Sigmoid colon (tissue), 7 donors: ENCODE measurements around the gene PIP5K1C. TPM values are rescaled to one million over a fixed set of nuclear protein-coding genes. Genes with fewer than 3 reads are reported as not detected.
A peak's percentile ranks its signal among the peaks of the same experiment; 100 is the strongest.

Experiments
- DNase-seq: peaks from one replicate; pipeline ENCODE4 v3.0.0-alpha.2; 2019
- H3K27ac ChIP-seq, 4 donors: fragments of 200-600 bp; sonication (generic); one replicate each; pipeline ENCODE4 v1.5.1; 2016 to 2019; ENCODE audit warnings: mild to moderate bottlenecking in 1 of 4
- H3K27me3 ChIP-seq, 3 donors: fragments of 200-600 bp; sonication (generic); one replicate each; pipeline ENCODE4 v1.5.1; 2019; ENCODE audit warnings: mild to moderate bottlenecking in 1 of 3
- H3K36me3 ChIP-seq, 4 donors: fragments of 200-600 bp; sonication (generic); one replicate each; pipeline ENCODE4 v1.5.1; 2016 to 2019
- H3K4me1 ChIP-seq, 4 donors: fragments of 200-600 bp; sonication (generic); one replicate each; pipeline ENCODE4 v1.5.1; 2017 to 2019
- H3K4me3 ChIP-seq, 4 donors: fragments of 200-600 bp; sonication (generic); one replicate each; pipeline ENCODE4 v1.5.1; 2017 to 2019; ENCODE audit warnings: mild to moderate bottlenecking in 2 of 4, moderate library complexity in 1 of 4
- H3K9me3 ChIP-seq, 4 donors: fragments of 200-600 bp in 3 of 4; sonication (generic) in 3 of 4; one replicate each; pipeline versions ENCODE4 v1.5.1 to v1.6.1; 2013 to 2019
- EP300 ChIP-seq, 4 donors: sonication (generic); formaldehyde crosslinking; IDR thresholded peaks; one replicate each; pipeline ENCODE4 v1.6.1; 2017; ENCODE audit warnings: antibody characterized with exemption in 4 of 4
- POLR2A ChIP-seq, 2 donors: fragments of 450-650 bp; IDR thresholded peaks; one replicate each; pipeline ENCODE4 v1.6.1; 2016; ENCODE audit warnings: antibody characterized with exemption in 2 of 2, mild to moderate bottlenecking in 2 of 2, moderate library complexity in 2 of 2
- POLR2AphosphoS5 ChIP-seq, 4 donors: sonication (generic); formaldehyde crosslinking; IDR thresholded peaks; one replicate each; pipeline ENCODE4 v1.6.1; 2017; ENCODE audit warnings: antibody characterized with exemption in 4 of 4
- WGBS, 2 donors: extraction: QIAGEN DNeasy Blood & Tissue Kit; methylation state at CpG; one replicate each; pipeline ENCODE4 v1.1.7; 2013; 5-methylcytosine and 5-hydroxymethylcytosine counted together
- intact Hi-C: fragments of 100-400 bp; cut with DNase I; formaldehyde crosslinking; loops from one replicate; pipeline ENCODE4 v1.15.1; 2023
- polyA plus RNA-seq, 3 donors: library from polyadenylated mRNA; stranded (reverse); fragments of 200-250 nt; gene quantifications; one replicate each; pipeline ENCODE4 v1.2.3, GENCODE V29; 2013
- total RNA-seq, 4 donors: library from RNA; depleted of rRNA; stranded (reverse); fragments of >200 nt; gene quantifications; one replicate each; pipeline ENCODE4 v1.1.0, GENCODE V29; 2016
- TF ChIP-seq, protein P1 (sequence below), 4 experiments: fragments of 450-650 bp in 3 of 4; fragments of 200-600 bp in 1 of 4; IDR thresholded peaks; one replicate each; pipeline ENCODE4 v1.5.1; 2016 to 2019; ENCODE audit warnings: antibody characterized with exemption in 4 of 4, mild to moderate bottlenecking in 3 of 4, moderate library complexity in 2 of 4
- donor health status: healthy with polysubstance abuse.
- donor health status: Bipolar disorder and iron deficiency.
- donor health status: healthy.

The PIP5K1C gene
- total and polyA plus RNA-seq, 7 donors = 7.8 to 68.7 (median 27.8) TPM

DNA sequence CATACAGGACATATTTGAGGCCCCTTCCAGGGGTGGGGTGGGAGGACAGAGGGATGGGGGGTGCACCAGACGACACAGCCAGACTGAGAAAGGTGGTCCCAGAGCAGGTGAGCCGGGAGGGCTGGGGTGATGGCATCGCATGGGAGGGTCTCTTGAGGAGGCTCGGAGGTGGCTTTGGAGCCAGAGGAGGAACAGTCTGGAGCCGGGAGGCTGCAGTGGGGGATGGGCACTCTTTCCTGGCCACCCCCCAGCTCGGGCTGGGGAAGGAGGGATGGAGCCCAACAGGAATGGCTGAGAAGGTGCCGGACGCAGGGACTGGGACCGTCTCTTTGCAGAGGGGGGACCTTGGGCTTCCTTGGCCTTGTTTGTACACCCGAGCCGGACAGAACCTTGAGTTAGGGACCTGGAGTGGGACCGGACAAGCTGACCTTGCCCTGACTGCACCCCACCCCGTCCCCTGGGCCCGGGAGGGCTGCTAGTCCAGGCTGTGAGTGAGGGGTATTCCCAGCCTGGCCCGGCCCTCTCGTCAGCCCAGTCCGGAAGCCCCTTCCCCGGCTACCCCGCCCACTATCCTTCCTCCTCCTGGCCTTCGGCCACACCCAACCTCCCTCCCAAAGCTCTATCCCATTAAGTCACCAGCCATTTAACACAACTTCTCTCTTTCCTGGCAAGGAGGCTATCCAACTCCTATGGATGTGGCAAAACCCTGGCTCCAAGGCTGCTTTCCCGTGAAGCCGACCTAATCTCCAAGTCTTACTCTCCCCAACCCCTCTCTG, 92.8 kb downstream of the PIP5K1C start:
- H3K36me3 ChIP-seq = peaks cover 0 to 19% (median 15%) of the 10 kb centered on the region in 4 donors
- intact Hi-C loops = no loop called here
- no peaks in the 10 kb centered on the region for H3K27me3 ChIP-seq
- DNase-seq = no peak
- TF ChIP-seq EP300 (IDR thresholded peaks at IDR 0.05) (no peak), POLR2AphosphoS5 (IDR thresholded peaks at IDR 0.05) (no peak), POLR2A (IDR thresholded peaks at IDR 0.05) (no peak)
- TF ChIP-seq, protein P1, sequence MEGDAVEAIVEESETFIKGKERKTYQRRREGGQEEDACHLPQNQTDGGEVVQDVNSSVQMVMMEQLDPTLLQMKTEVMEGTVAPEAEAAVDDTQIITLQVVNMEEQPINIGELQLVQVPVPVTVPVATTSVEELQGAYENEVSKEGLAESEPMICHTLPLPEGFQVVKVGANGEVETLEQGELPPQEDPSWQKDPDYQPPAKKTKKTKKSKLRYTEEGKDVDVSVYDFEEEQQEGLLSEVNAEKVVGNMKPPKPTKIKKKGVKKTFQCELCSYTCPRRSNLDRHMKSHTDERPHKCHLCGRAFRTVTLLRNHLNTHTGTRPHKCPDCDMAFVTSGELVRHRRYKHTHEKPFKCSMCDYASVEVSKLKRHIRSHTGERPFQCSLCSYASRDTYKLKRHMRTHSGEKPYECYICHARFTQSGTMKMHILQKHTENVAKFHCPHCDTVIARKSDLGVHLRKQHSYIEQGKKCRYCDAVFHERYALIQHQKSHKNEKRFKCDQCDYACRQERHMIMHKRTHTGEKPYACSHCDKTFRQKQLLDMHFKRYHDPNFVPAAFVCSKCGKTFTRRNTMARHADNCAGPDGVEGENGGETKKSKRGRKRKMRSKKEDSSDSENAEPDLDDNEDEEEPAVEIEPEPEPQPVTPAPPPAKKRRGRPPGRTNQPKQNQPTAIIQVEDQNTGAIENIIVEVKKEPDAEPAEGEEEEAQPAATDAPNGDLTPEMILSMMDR (IDR thresholded peaks at IDR 0.05) = no peak
- peaks cover 0 to 45% (median 35%) of the 10 kb centered on the region in 4 donors for H3K4me1 ChIP-seq
- WGBS, 2 donors = 10 to 34% methylated on average over 22 of the region's 22 CpGs
- peak overlapping the region; percentile 40 to 62 (median 56) for H3K4me3 ChIP-seq
- H3K9me3 ChIP-seq = no peaks in the 10 kb centered on the region
- peak overlapping the region; percentile 69 to 86 (median 78) for H3K27ac ChIP-seq

DNA sequence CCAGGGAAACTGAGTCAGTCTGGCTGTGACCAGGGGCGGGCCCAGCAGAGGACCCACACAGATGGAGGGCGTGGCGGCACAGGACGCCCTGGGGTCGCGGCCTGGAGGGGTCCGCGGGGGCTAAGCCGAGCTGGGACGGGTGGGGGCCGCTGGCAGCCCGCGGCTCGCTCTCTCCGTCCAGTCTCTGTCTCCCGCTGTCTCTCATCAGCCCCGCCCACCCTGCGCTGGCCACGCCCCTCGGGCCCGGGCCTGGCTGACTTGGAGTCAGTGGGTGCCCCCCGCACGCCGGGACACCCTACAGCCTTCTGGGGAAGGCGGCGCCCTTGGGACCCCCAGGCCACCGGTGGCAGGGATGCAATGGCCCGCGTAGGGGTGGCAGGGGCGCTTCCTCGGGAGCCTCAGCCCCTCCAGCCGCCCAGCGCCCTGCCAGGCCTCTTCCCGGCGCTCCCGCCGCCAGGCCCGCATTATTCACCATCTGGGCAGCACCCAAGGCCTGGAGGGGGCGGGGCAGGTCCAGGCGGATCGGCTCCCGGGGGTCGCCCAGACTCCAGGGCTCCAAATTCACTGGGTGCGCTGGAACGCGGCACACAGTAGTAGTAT, 93.5 kb downstream of the PIP5K1C start, which contains the start of gene TBXA2R:
TSS of gene TBXA2R (minus strand) at position 186 of the 600 bp plus-strand sequence. CDS start 6,241 bp downstream, outside the sequence.
- H3K4me3 ChIP-seq = peak within 1 kb of the TSS; percentile 40 to 62 (median 56)
- H3K4me1 ChIP-seq = peaks cover 0 to 45% (median 35%) of the 10 kb centered on the region in 4 donors
- peak within 1 kb of the TSS; percentile 69 to 86 (median 78) for H3K27ac ChIP-seq
- H3K27me3 ChIP-seq = no peaks in the 10 kb centered on the region
- DNase-seq = peak; percentile 90
- TF ChIP-seq POLR2A (IDR thresholded peaks at IDR 0.05) (peak in 1 of 2 donors; percentile 15), POLR2AphosphoS5 (IDR thresholded peaks at IDR 0.05) (peak in 2 of 4 donors; percentile 47 to 52), EP300 (IDR thresholded peaks at IDR 0.05) (no peak)
- TF ChIP-seq, protein P1 (IDR thresholded peaks at IDR 0.05) = no peak
- intact Hi-C loops = no loop called here
- H3K9me3 ChIP-seq = no peaks in the 10 kb centered on the region
- H3K36me3 ChIP-seq = peaks cover 0 to 12% (median 8%) of the 10 kb centered on the region in 4 donors
- 3 to 4% methylated on average over 46 of the region's 46 CpGs for WGBS, 2 donors

DNA sequence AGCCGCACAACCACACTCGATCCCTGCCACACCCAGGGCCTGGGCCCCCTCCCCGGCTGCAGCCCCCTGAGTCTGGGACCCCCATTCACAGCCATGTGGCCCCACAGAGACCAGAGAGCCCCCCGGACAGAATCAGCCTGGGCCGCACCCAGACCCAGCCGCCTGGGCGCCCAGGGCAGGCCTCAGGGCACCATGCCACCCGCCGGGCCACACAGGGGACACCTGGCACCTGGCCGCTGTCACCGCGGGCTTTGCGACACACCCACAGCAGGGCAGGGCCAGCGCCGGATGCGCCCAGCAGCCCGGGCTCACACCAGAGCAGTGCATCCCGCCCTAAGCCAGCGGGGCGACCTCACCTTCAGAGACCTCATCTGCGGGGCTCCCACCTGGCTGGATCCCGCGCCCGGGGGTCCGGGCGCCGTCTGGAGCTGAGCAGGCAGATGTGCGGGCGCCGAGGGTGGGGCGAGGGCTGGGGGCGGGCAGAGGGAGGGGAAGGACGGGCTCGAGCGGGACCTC, 94.0 kb downstream of the PIP5K1C start:
- Histone ChIP-seq H3K4me1 (peaks cover 0 to 45% (median 35%) of the 10 kb centered on the region in 4 donors), H3K27ac (peak overlapping the region; percentile 69 to 86 (median 78)), H3K27me3 (no peaks in the 10 kb centered on the region), H3K4me3 (peak overlapping the region; percentile 40 to 62 (median 56)), H3K9me3 (no peaks in the 10 kb centered on the region), H3K36me3 (peaks cover 0 to 7% (median 3%) of the 10 kb centered on the region in 4 donors)
- TF ChIP-seq POLR2AphosphoS5 (IDR thresholded peaks at IDR 0.05) (no peak), POLR2A (IDR thresholded peaks at IDR 0.05) (no peak), EP300 (IDR thresholded peaks at IDR 0.05) (no peak)
- TF ChIP-seq, protein P1 (IDR thresholded peaks at IDR 0.05) = no peak
- WGBS, 2 donors = 1 to 5% methylated on average over 35 of the region's 35 CpGs
- intact Hi-C loops = no loop called here
- peak; percentile 75 for DNase-seq

DNA sequence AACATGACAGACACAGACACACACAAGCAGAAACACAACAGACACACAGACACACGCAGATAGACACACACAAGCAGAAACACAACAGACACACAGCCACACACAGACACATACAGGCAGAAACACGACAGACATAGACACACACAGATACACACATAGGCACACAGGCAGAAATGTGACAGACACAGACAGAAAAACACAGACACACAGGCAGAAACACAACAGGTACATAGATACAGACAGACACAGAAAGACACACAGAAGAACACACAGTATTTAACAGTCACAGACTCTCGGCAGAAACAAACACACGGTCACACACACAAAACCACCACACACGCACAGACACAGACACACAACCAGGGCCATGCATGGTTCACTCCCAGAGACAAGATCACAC, 94.5 kb downstream of the PIP5K1C start:
- Histone ChIP-seq H3K4me3 (peak overlapping the region; percentile 40 to 62 (median 56)), H3K27ac (peak overlapping the region in 2 of 4 donors; percentile 72 to 83), H3K27me3 (no peaks in the 10 kb centered on the region), H3K4me1 (peaks cover 0 to 45% (median 35%) of the 10 kb centered on the region in 4 donors), H3K9me3 (no peaks in the 10 kb centered on the region), H3K36me3 (peaks cover 0 to 2% (median 0%) of the 10 kb centered on the region in 4 donors)
- 16 to 46% methylated on average over 5 of the region's 5 CpGs for WGBS, 2 donors
- DNase-seq = no peak
- no peak for TF ChIP-seq POLR2AphosphoS5 (IDR thresholded peaks at IDR 0.05)
- TF ChIP-seq POLR2A (IDR thresholded peaks at IDR 0.05) = no peak
- TF ChIP-seq, protein P1 (IDR thresholded peaks at IDR 0.05) = no peak
- TF ChIP-seq EP300 (IDR thresholded peaks at IDR 0.05) = no peak
- intact Hi-C loops = no loop called here
